A549 (cell line): ENCODE results near the gene ZNF71.

ENCODE experiments used
- CTCF ChIP-seq: fragments of >200 bp; sonication (Bioruptor Twin); formaldehyde crosslinking; IDR thresholded peaks from 3 replicates; pipeline ENCODE4 v1.5.1; 2016
- E2F6 ChIP-seq: IDR thresholded peaks from 2 replicates; pipeline ENCODE4 v1.6.1; 2012; ENCODE audit warnings: low read depth, borderline replicate concordance
- EP300 ChIP-seq, 2 experiments: fragments of >200 bp; sonication (Bioruptor Twin); formaldehyde crosslinking; IDR thresholded peaks; 2 replicates in 1 of 2; 3 replicates in 1 of 2; pipeline ENCODE4 v1.6.1; 2016 to 2017
- ESRRA ChIP-seq: fragments of 150-350 bp; IDR thresholded peaks from 2 replicates; pipeline ENCODE4 v1.6.1; 2014; ENCODE audit warnings: mild to moderate bottlenecking, low read length, borderline replicate concordance
- JUN ChIP-seq, 2 experiments: fragments of >200 bp; sonication (Bioruptor Twin); formaldehyde crosslinking; IDR thresholded peaks; 2 replicates in 1 of 2; 3 replicates in 1 of 2; pipeline ENCODE4 v1.6.1; 2016 to 2017
- MAX ChIP-seq: IDR thresholded peaks from 2 replicates; pipeline ENCODE4 v1.6.1; 2012
- RAD21 ChIP-seq, 2 experiments: fragments of >200 bp in 1 of 2; sonication (Bioruptor Twin) in 1 of 2; formaldehyde crosslinking in 1 of 2; IDR thresholded peaks in 1 of 2; conservative IDR thresholded peaks in 1 of 2; 2 replicates in 1 of 2; 3 replicates in 1 of 2; pipeline ENCODE4 v1.6.1; 2012 to 2018; ENCODE audit warnings: inconsistent platforms in 1 of 2
- REST ChIP-seq: fragments of 200-600 bp; sonication (generic); IDR thresholded peaks from 2 replicates; pipeline ENCODE4 v1.6.1; 2016; ENCODE audit warnings: antibody characterized with exemption, mild to moderate bottlenecking, moderate library complexity
- SMC3 ChIP-seq: fragments of >200 bp; sonication (Bioruptor Twin); formaldehyde crosslinking; IDR thresholded peaks from 3 replicates; pipeline ENCODE4 v1.6.1; 2018; ENCODE audit warnings: inconsistent platforms
- TP53 ChIP-seq: fragments of 250-450 bp; sonication (Bioruptor Pico); IDR thresholded peaks from 2 replicates; pipeline ENCODE4 v1.5.0; 2021; ENCODE audit warnings: mild to moderate bottlenecking, moderate library complexity
- USF2 ChIP-seq: fragments of 450-650 bp; IDR thresholded peaks from 2 replicates; pipeline ENCODE4 v1.6.1; 2014; ENCODE audit warnings: antibody characterized with exemption
- ZSCAN20 ChIP-seq: fragments of 250-450 bp; sonication (Bioruptor Pico); IDR thresholded peaks from 2 replicates; pipeline ENCODE4 v1.8.0; 2022; ENCODE audit warnings: mild to moderate bottlenecking, moderate library complexity

GRCh38 chr19:56668676-56669075, 73.6 kb downstream of the ZNF71 start:
- no peak for TF ChIP-seq REST
- no peak for TF ChIP-seq USF2
- TF ChIP-seq CTCF, result no peak
- no peak for TF ChIP-seq ESRRA
- no peak for TF ChIP-seq ZSCAN20 (CRISPR knock-in tag)
- TF ChIP-seq SMC3, result no peak
- no peak for TF ChIP-seq TP53 (CRISPR knock-in tag)
- TF ChIP-seq RAD21 (conservative IDR thresholded peaks at IDR 0.05 in 1 of 2, IDR thresholded peaks at IDR 0.05 in 1 of 2), result no peak
- TF ChIP-seq JUN (IDR thresholded peaks at IDR 0.05), result no peak
- TF ChIP-seq E2F6, result no peak
- no peak for TF ChIP-seq MAX
- TF ChIP-seq EP300 (IDR thresholded peaks at IDR 0.05), result no peak
